GM08714 (cell line): ENCODE data around the gene PNMA8A.
"Not testable (repeated sequence)": the region's sequence is repeated elsewhere in the genome, so short reads cannot be mapped to it uniquely, and the experiment has no call there.

Experiments used
- H3K4me3 ChIP-seq: fragments of 200-500 bp; sonication (Bioruptor generic); 2 replicates; pipeline ENCODE4 v1.5.1; 2014; ENCODE audit warnings: mild to moderate bottlenecking, low read length, inconsistent platforms
- ZNF274 ChIP-seq: IDR thresholded peaks from 2 replicates; pipeline ENCODE4 v1.6.1; 2012; ENCODE audit warnings: mild to moderate bottlenecking, low read depth, low read length

Gene PNMA8A

DNA sequence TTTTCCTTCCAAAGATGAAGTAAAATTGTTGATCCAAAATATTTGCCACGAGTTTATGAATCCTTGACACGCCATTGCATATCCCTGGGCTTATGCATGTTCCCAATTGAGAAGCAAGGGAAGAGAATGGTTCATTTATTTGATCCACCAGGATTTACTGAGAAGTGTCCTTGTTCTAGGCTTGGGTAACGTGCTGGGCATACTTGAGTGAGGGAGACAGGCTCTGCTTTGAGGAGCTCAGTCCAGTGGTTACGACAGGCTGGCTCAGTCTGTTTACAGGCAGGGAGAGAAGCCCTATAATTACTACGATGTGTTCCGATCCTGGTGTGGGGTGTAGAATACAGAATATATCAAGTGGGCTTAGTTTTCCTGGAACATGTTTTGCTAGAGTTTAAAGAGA is 36.4 kb downstream of the PNMA8A start:
- no peak for TF ChIP-seq ZNF274
- H3K4me3 ChIP-seq: no peak overlapping the region

DNA sequence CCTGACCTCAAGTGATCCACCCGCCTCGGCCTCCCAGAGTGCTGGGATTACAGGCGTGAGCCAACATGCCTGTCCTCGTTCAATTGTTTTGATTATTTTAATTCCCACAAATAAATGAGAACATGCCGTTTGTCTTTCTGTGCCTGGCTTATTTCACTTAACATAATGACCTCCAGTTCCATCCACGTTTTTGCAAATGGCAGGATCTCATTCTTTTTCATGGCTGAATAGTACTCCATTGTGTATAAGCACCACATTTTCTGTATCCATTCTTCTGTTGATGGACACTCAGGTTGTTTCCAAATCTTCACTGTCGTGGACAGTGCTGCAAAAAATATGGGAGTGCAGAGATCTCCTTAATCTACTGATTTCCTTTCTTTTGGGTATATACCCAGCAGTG is 37.9 kb downstream of the PNMA8A start:
- H3K4me3 ChIP-seq: not testable (repeated sequence)

DNA sequence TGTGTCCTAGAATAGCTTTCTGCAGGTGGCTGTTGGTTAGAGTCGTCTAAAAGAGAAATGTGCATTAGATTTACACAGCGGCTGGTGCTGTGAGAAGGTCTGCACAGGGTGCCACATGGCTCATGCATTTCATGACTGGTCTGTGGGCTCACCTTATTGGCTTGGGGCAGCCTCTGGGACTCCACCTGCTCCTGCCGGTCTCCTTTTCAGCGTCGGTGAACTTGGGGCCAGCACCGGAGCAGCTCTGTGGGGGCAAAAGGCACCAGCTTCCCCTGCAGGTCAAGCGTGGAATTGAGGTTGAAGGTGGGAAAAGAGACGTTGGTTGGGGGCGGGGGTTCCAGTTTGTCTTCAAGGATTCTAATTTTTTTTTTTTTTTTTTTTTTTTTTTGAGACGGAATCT is 39.5 kb downstream of the PNMA8A start:
- no peak for TF ChIP-seq ZNF274
- H3K4me3 ChIP-seq: no peak overlapping the region

DNA sequence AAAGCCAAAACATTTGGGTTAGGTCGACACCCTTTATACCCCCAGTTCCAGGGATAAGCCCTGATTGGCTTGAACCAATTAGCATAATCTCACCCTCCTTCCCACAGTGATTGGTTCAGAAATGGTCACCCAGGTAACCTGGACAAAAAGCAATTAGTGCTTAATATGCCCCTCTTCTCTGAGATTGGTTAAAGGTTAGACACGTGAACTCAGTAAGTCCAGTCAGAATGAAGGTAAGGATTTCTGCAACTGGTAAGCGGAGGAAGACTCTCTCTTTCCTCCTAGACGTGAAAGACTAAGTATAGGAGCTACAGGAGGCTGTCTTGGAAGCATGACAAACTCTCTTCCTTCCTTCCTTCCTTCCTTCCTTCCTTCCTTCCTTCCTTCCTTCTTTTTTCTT is 41.4 kb downstream of the PNMA8A start:
- H3K4me3 ChIP-seq: no peak overlapping the region
- no peak for TF ChIP-seq ZNF274

DNA sequence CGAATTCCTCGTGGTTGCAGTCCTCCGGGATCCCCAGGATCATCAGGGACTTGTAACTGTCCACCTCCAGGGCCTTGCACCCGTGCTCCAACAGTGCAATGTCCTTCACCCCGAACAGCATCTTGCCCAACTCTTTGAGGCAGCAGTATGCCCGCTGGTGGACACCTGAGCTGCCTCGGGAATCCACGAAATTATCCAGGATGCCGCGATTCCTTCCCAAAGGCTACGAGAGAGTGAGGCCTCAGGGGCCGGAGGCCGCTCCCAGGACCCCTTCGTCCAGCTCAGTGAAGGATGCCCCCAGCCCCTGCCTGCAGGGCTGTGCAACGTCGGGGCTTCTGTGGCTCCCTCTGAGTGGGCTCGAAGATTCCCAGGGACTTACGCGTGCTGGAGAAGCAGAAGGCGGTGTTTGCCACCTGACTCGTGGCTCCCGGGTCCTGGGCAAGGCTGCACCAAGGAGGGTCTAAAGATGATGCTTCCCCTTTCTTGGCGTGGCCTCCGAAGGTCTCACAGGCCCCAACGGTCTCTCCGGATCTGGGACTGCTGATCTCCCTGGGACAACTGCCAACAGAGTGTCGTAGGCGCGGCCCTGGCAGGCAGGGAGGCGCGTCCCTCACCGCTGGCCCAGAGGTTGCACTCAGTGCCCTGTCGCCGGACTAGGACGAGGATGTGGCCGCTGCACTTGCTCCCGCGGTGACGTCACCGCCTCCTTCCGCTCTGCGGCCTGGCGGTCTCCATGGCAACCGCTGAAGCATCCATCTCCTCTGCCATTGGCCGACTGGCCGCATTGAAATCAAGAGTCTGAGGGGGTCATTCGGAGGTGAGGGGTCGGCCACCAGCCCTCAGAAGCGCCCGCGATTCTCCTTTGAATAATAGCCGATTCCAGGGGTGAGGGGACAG is 42.9 kb downstream of the PNMA8A start, which contains the start of gene PNMA8C:
TSS of gene PNMA8C (minus strand) at position 698 of the 897 bp plus-strand sequence. CDS start at position 121, 577 bp downstream.
- H3K4me3 ChIP-seq: no peak within 1 kb of the TSS; the same call in 1 of the 2 replicates
- no peak for TF ChIP-seq ZNF274

DNA sequence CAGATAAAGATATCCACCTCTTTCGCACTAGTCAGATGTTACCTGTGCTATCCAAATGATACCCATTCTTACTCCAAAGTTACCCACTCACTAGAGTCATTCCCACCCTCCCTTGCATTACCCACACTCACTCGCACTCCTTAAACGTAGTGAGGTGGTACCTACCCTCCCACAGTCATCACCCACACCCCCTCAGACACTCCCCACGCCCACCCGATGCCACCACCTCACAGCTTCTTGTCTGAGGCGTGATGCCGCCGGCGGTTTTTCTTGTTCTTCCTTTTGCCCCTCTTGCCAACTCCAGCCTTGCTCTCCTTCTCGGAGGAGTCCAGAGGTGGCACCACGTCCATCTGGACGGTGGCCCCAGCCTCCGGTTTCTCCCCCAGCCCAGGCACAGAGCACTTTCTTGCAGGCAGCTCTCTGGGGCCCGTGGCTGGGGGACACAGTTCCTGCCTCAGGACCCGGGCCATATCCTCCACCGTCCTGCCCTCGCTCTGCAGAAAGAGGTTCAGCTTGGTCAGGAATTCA is 43.8 kb downstream of the PNMA8A start:
- no peak for TF ChIP-seq ZNF274

DNA sequence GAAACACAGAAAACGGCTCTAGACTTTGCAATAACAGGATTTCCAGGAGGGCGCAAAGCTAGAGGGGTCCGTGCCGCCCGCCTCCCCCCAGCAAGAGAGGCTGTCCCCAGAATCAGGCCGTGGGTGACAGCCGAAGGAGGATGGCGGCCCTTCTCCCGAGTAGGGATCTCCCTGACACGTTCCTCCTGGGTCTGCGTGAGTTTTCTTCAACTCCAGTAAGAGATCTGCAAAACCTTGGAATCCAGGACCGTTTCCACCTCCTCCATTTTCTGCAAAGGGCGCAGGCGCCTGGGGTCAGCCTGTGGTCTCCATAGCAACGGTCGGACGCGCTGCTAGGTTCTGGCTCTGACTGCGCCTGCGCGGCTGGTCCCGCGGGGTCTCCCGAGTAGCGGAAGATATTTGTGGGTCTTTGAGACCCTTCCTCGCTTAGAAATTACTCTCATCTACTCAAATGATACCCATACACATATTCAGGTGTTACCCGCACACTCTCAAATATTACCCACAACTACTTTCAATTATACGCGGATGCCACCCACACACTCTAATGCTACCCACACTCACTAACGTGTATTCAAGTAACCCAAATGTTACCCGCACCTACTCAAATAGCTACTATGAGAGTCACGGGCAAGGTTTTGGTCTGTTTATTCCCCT is 44.7 kb downstream of the PNMA8A start:
- TF ChIP-seq ZNF274: no peak
- H3K4me3 ChIP-seq: peak overlapping the region; percentile 54; the same call in 1 of the 2 replicates

More for the DNA sequence above, 43.8 kb downstream of the PNMA8A start:
- H3K4me3 ChIP-seq: no peak overlapping the region

DNA sequence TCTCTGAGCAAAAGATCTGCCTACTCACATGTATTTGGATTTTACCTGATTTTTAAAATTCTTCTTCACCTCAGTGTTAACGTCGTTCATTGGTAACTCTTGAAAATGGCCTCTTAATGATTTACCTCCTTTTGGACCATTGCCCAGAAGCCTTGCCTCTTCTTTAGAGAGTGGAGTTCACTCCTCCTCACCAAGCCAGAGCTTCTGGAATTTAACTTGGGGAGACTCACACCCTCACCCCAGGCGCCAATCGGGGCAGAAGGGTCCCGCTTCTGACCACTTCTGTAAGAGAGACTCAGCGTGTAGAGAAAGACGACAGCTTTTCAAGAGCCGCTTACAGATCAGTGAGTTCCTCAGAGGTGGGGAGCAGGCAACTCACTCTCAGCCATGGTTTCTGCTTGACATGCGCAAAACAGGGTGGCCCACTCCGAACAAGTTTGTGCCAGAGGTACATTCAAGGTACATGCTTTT is 45.3 kb downstream of the PNMA8A start:
- peak overlapping the region; percentile 54; the same call in 1 of the 2 replicates for H3K4me3 ChIP-seq
- no peak for TF ChIP-seq ZNF274

DNA sequence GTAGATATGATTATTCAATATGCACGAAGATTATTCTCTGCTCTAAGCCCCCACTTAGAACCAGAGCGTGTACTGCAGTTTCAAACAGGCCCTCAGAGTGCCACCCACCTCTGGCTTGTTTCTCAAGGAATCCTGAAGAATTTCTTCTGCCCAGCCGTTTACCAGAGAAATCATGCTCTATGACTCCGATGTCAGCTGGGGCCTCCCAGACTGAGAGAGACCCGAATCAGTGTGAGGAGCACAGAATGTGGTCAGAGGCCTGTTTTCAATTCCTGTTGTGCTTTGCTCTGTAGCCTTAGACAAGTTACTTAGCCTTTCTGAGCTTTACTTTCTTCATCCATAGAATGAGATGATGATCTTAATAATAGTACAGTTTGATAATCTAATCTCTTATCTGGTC is 48.2 kb downstream of the PNMA8A start:
- TF ChIP-seq ZNF274: no peak
- H3K4me3 ChIP-seq: no peak overlapping the region

DNA sequence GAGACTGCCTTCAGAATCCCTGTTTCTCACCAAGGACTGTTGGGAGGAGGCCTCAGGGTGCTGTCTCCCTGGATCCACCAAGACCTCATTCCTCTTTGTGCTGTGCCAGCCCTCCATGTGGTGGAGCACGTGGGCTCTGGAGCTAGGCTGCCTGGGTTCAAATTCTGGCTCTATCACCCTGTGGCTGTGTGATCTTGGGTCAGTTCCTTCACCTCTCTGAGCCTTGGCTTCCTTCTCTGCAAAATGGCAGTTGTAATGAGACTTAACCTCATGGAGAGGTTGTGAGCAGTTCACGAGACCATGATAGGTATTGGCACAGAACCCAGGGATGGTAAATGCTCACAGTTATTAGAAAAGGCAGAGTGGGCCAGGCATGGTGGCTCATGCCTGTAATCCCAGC is 49.0 kb downstream of the PNMA8A start:
- no peak overlapping the region for H3K4me3 ChIP-seq
- no peak for TF ChIP-seq ZNF274

DNA sequence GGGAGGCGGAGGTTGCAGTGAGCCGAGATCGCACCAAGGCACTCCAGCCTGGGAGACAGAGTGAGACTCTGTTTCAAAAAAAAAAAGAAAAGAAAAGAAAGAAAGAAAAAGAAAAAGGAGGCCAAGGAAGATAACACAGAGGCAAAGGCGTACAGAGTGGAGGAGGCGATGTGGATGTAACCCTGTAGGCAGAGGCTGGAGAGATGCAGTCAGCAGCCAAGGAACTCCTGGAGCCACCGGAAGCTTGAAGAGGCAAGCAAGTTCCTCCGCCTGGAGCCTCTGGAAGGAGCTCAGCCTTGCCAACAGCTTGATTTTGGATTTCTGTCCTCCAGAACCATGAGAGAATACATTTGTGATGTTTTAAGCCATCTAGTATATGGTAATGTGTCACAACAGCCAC is 51.3 kb downstream of the PNMA8A start:
- no peak overlapping the region for H3K4me3 ChIP-seq
- no peak for TF ChIP-seq ZNF274
